Muscle layer of colon (tissue), 2 donors: ENCODE measurements around the gene SLITRK5.
A peak's percentile ranks its signal among the peaks of the same experiment; 100 is the strongest.

Experiments
- H3K27ac ChIP-seq: one replicate; pipeline ENCODE4 v1.7.0; 2013; ENCODE audit warnings: low read depth, mild to moderate bottlenecking, low read length, moderate library complexity
- H3K27me3 ChIP-seq, 2 donors: one replicate each; pipeline ENCODE4 v1.7.0; 2013; ENCODE audit warnings: low read length in 2 of 2, mild to moderate bottlenecking in 2 of 2; ENCODE audit not compliant: insufficient read depth in 2 of 2, control insufficient read depth in 1 of 2
- H3K36me3 ChIP-seq: one replicate; pipeline ENCODE4 v1.7.0; 2013; ENCODE audit warnings: mild to moderate bottlenecking, low read length; ENCODE audit not compliant: insufficient read depth
- H3K4me1 ChIP-seq: one replicate; pipeline ENCODE4 v1.7.0; 2013; ENCODE audit warnings: mild to moderate bottlenecking, low read length; ENCODE audit not compliant: insufficient read depth
- H3K4me3 ChIP-seq, 2 donors: one replicate each; pipeline ENCODE4 v1.7.0; 2013; ENCODE audit warnings: low read length in 2 of 2, low read depth in 1 of 2, mild to moderate bottlenecking in 1 of 2, moderate library complexity in 1 of 2
- H3K9ac ChIP-seq: one replicate; pipeline ENCODE4 v1.7.0; 2013; ENCODE audit warnings: low read length
- H3K9me3 ChIP-seq: one replicate; pipeline ENCODE4 v1.7.0; 2013; ENCODE audit warnings: mild to moderate bottlenecking, low read length
- donor health status: abdominal sarcoma.
- donor health status: Adenocarcinoma of cecum.

Gene SLITRK5, protein sequence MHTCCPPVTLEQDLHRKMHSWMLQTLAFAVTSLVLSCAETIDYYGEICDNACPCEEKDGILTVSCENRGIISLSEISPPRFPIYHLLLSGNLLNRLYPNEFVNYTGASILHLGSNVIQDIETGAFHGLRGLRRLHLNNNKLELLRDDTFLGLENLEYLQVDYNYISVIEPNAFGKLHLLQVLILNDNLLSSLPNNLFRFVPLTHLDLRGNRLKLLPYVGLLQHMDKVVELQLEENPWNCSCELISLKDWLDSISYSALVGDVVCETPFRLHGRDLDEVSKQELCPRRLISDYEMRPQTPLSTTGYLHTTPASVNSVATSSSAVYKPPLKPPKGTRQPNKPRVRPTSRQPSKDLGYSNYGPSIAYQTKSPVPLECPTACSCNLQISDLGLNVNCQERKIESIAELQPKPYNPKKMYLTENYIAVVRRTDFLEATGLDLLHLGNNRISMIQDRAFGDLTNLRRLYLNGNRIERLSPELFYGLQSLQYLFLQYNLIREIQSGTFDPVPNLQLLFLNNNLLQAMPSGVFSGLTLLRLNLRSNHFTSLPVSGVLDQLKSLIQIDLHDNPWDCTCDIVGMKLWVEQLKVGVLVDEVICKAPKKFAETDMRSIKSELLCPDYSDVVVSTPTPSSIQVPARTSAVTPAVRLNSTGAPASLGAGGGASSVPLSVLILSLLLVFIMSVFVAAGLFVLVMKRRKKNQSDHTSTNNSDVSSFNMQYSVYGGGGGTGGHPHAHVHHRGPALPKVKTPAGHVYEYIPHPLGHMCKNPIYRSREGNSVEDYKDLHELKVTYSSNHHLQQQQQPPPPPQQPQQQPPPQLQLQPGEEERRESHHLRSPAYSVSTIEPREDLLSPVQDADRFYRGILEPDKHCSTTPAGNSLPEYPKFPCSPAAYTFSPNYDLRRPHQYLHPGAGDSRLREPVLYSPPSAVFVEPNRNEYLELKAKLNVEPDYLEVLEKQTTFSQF

DNA sequence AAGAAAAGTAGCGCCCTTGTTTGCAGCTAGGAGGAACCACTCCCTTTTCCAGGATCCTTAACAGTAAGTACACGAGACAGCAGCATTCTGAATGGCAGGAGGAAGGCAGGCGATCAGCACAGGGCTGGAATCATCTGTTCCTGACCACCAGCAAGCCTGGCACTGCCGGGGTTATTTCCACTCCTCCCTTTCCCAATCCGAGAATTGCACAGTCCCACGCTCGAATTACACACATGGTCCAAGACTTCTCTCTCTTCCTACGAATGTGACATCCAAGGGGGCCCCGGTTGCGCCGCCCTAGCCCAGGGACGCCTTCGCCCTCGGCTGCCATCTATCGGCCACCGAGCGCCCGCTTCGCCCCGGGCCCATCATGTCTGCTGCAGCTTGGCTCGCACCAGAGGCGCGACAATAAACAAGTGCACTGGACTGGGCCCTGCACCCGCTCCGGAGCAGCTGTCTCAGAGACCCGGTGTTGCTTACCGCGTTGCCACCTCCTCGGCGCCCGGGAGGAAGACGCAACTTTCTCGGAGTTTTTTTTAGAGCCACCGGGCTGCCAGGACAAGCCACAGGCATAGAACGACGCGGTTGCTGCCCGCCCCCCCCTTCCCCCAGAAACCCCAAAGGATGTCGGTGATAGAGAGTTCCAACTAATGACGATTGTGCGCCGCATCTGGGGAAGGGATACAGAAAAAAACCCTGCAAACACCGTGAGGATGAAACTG is at the start of gene SLITRK5:
TSS of gene SLITRK5 (plus strand) at position 341 of the 722 bp plus-strand sequence. CDS start 4,018 bp downstream, outside the sequence.
- Histone ChIP-seq H3K27ac (no peak within 1 kb of the TSS), H3K4me1 (peaks cover 20% of the 10 kb centered on the region), H3K9me3 (no peaks in the 10 kb centered on the region), H3K9ac (no peak within 1 kb of the TSS), H3K36me3 (no peaks in the 10 kb centered on the region), H3K27me3 (peaks cover 31 to 52% of the 10 kb centered on the region in 2 donors), H3K4me3 (peak within 1 kb of the TSS; percentile 58 to 61)

DNA sequence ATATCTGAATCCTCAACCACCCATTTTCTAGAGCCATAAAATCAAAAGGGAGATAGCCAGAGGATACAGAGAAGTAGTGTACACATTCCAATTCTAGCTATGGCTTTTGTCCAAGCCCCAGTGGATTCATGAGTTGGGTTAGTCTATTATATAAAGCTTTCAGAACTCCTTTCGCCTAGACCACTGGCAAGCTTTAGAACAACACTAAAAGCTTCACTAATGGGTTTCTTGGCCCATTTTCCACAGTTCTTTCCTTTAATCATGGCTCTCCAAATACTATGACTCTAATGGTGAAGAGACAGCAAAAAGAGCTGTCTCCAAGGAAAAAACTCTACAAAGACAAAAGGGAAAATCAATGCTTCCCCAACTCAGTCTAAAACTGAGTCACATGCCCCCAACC is 48.2 kb upstream of the SLITRK5 start:
- Histone ChIP-seq H3K9me3 (no peaks in the 10 kb centered on the region), H3K36me3 (no peaks in the 10 kb centered on the region), H3K27me3 (no peaks in the 10 kb centered on the region), H3K4me1 (no peaks in the 10 kb centered on the region), H3K4me3 (no peak overlapping the region), H3K9ac (no peak overlapping the region), H3K27ac (no peak overlapping the region)

DNA sequence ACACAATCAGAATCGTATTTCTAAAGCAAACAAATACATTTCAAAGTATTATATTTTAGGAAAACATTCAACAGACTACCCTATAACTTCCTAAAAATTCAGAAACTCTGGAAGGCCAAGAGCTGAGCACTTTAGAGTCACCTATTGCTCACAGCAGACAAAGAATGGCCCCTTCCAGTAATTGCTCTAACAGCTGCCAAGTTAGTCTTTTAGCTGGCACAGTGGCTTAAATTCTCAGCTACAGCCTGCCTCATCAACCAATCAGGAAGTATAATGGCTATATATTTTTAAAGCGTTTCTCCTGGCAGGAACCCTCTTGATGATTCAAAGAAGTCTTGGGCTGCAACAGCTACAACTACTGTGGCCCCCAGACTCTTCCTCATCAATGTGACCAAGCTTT is 14.9 kb upstream of the SLITRK5 start:
- H3K9ac ChIP-seq, result no peak overlapping the region
- no peak overlapping the region for H3K27ac ChIP-seq

DNA sequence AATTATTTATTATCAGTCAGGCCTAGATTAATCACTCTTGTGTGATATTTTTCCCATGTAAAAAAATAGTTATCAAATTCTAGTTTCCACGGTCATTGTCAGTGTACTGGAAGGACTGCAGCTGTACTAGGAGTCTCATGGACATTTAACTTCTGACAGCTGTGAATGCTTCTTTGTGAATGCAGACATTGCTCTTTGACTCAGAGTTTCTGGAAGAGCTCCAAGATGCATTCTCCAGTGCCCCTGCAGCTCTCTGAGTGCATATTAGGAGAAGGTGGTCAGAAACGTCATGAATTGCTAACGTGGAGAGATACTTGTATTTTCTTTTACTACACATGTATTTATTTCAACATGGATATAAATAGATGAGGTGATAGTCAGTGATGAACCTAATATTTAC is 9.7 kb upstream of the SLITRK5 start:
- no peak overlapping the region for H3K27ac ChIP-seq
- H3K27me3 ChIP-seq, result no peaks in the 10 kb centered on the region
- no peak overlapping the region for H3K4me3 ChIP-seq
- no peak overlapping the region for H3K9ac ChIP-seq
- H3K9me3 ChIP-seq, result no peaks in the 10 kb centered on the region
- no peaks in the 10 kb centered on the region for H3K36me3 ChIP-seq
- no peaks in the 10 kb centered on the region for H3K4me1 ChIP-seq

More for the DNA sequence above, 14.9 kb upstream of the SLITRK5 start:
- Histone ChIP-seq H3K4me3 (no peak overlapping the region), H3K9me3 (no peaks in the 10 kb centered on the region), H3K4me1 (no peaks in the 10 kb centered on the region), H3K27me3 (no peaks in the 10 kb centered on the region), H3K36me3 (no peaks in the 10 kb centered on the region)

DNA sequence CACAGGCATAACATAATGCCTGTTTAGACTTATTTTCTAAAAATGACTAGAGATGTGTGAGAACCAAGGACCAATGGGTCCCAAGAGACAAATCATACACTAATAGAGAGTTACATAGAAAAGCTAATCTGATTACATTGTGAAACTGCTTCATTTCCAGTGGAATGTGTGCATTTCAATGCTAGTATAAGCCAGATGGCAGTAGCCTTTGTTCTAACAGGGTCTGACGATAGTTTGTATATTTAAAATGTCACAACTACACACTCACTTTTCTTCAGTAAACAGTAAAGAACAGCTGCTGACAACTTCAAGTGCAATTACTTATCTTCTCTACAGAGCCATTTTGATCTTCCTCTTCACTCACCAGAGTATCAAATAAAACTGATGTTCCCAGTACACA is 4.3 kb upstream of the SLITRK5 start:
- H3K36me3 ChIP-seq, result no peaks in the 10 kb centered on the region
- H3K27ac ChIP-seq, result no peak overlapping the region
- no peaks in the 10 kb centered on the region for H3K9me3 ChIP-seq
- H3K9ac ChIP-seq, result no peak overlapping the region
- H3K4me1 ChIP-seq, result peaks cover 5% of the 10 kb centered on the region
- peaks cover 0 to 12% of the 10 kb centered on the region in 2 donors for H3K27me3 ChIP-seq
- no peak overlapping the region for H3K4me3 ChIP-seq

DNA sequence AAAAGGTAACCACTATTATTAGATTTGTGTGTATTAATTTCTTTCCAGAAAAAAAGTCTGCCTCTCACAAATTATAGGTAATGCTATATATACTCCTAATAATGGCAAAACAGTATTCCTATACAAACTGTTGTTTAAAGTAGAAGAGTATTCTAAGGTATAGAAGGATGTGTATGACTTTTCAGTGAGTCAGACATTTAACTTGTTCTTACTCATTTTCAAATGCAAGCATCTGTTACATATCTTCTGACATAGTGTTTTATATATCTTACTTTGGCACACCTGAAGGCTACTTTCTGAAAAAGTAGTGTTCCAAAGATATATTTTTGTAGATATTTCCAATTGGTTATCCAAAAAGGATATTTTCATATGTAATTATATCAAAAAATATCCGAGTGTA is 3.5 kb upstream of the SLITRK5 start:
- Histone ChIP-seq H3K4me1 (peaks cover 5% of the 10 kb centered on the region), H3K27ac (no peak overlapping the region), H3K9me3 (no peaks in the 10 kb centered on the region), H3K36me3 (no peaks in the 10 kb centered on the region), H3K4me3 (no peak overlapping the region), H3K27me3 (peaks cover 0 to 20% of the 10 kb centered on the region in 2 donors), H3K9ac (no peak overlapping the region)

DNA sequence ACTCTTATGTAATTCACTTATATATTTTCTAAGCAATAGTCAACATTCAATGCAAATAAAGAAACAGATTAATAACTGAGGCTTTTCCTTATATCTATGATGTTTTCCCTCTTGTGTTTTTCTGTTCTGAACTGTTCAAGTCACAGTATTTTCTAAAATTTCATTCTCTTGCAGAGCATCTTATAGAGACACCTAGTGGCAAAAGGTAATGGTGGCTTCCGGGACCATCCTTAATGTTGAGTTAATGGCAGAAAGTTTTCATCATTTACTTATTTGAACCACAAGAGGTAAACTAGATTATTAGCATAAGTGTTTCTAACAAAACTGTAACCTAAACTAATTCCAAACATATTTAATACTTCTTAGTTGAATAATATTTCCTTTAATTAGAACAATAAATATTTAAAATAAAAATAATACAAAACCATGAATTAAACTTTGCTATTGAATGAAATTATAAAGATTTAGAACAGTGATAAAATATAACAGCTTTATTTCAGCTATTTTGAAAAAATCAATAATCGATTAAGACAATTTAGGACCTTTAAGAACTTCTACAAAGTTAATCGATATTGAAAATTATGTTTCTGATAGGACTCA is 1.7 kb upstream of the SLITRK5 start:
- Histone ChIP-seq H3K27me3 (peaks cover 16 to 35% of the 10 kb centered on the region in 2 donors), H3K4me1 (peaks cover 20% of the 10 kb centered on the region), H3K27ac (no peak overlapping the region), H3K9ac (no peak overlapping the region), H3K36me3 (no peaks in the 10 kb centered on the region), H3K9me3 (no peaks in the 10 kb centered on the region), H3K4me3 (no peak overlapping the region)

DNA sequence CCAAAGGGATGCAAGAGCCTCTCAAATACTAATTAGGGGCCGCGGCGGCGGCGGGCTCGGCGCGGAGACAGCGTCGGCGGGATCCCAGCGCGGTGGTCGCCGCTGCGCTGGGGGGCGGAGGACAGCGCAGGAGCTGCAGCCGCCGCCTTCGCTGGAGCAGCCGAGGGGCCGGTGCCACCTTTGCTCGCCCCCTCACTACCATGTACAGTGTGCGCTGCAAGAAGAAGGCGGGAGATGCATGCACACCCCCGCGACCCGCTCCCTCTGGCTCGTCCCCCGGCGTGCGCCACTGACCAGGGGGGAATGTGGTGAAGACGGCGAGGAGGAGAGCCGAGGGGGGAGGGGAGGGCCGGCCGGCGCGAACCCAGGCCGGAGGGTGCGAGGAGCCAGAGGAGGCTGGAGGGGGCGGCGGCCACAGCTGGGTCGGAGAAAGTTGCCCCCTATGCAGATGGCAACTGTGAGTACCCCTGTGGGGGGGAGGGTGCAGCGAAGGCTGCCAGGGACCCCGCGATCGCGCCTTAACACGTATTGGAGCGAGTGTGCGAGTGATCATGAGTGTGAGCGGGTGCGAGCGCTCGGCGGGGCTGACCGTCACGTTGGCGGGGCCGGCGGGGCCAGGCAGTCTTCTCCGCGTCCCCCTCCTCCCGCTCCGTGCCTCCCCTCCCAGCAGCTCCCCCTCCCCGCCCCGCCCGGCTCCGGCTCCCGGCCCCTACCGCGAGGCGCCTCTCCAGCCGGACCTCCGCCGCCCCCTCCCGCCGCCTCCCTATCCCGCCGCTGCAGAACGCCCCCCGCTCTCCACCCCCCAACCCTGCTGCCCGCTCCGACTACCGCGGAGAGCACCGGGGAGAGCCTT is 808 bp downstream of the SLITRK5 start:
- no peak overlapping the region for H3K9ac ChIP-seq

DNA sequence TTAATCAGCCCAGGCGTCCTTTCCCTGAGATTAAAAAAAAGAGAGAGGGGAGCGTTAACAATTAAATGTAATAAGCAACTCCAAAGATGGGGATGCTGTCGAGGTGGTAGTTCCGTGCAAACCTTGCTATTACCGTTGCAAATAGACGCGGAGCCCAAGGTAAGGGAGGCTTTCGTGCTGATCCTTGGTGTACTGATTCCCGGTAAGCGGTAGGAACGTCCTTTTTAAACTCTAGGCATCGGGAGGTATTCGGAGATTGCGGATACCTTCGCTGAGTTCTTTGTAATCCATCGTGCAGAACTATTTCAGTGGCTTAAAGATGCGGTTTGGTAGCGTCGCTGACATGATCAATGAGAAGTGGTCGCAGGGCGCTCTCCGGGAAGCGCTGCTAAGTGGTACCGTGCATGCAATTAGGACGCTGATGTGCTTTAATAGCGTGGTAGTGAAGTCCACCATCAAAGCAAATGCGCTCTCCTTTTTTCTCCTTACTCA is 3.1 kb downstream of the SLITRK5 start:
- H3K27ac ChIP-seq, result no peak overlapping the region
- H3K9ac ChIP-seq, result no peak overlapping the region
- H3K9me3 ChIP-seq, result no peaks in the 10 kb centered on the region
- H3K4me3 ChIP-seq, result no peak overlapping the region
- H3K36me3 ChIP-seq, result no peaks in the 10 kb centered on the region
- peaks cover 43 to 74% of the 10 kb centered on the region in 2 donors for H3K27me3 ChIP-seq
- H3K4me1 ChIP-seq, result peaks cover 27% of the 10 kb centered on the region

More for the DNA sequence above, 808 bp downstream of the SLITRK5 start:
- Histone ChIP-seq H3K27me3 (peaks cover 39 to 60% of the 10 kb centered on the region in 2 donors), H3K4me1 (peaks cover 25% of the 10 kb centered on the region), H3K36me3 (no peaks in the 10 kb centered on the region), H3K4me3 (peak overlapping the region; percentile 58 to 61), H3K27ac (no peak overlapping the region), H3K9me3 (no peaks in the 10 kb centered on the region)

DNA sequence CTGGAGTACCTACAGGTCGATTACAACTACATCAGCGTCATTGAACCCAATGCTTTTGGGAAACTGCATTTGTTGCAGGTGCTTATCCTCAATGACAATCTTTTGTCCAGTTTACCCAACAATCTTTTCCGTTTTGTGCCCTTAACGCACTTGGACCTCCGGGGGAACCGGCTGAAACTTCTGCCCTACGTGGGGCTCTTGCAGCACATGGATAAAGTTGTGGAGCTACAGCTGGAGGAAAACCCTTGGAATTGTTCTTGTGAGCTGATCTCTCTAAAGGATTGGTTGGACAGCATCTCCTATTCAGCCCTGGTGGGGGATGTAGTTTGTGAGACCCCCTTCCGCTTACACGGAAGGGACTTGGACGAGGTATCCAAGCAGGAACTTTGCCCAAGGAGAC is 4.7 kb downstream of the SLITRK5 start:
- H3K27me3 ChIP-seq, result peaks cover 43 to 71% of the 10 kb centered on the region in 2 donors
- no peaks in the 10 kb centered on the region for H3K9me3 ChIP-seq
- H3K27ac ChIP-seq, result no peak overlapping the region
- H3K4me1 ChIP-seq, result peaks cover 24% of the 10 kb centered on the region
- H3K36me3 ChIP-seq, result no peaks in the 10 kb centered on the region
- no peak overlapping the region for H3K9ac ChIP-seq
- H3K4me3 ChIP-seq, result no peak overlapping the region
